Vagina (tissue), 2 donors: ENCODE results near the gene ZSCAN12. TPM values are rescaled to one million over a fixed set of nuclear protein-coding genes. Genes with fewer than 3 reads are reported as not detected.

Source experiments
- DNase-seq, 2 donors: peaks; one replicate each; pipeline ENCODE4 v3.0.0-alpha.2; 2017; ENCODE audit errors: extremely low spot score in 2 of 2
- H3K27ac ChIP-seq: fragments of 200-600 bp; sonication (generic); one replicate; pipeline ENCODE4 v1.5.1; 2019
- H3K27me3 ChIP-seq: fragments of 200-600 bp; sonication (generic); one replicate; pipeline ENCODE4 v1.5.1; 2019
- H3K36me3 ChIP-seq, 2 donors: fragments of 200-600 bp; sonication (generic); one replicate each; pipeline ENCODE4 v1.5.1; 2017 to 2019
- H3K4me1 ChIP-seq: fragments of 200-600 bp; sonication (generic); one replicate; pipeline ENCODE4 v1.5.1; 2019
- H3K4me3 ChIP-seq, 2 donors: fragments of 200-600 bp; sonication (generic); 1 replicate in 1 of 2; 2 replicates in 1 of 2; pipeline ENCODE4 v1.5.1; 2016 to 2019
- H3K9me3 ChIP-seq: fragments of 200-600 bp; sonication (generic); one replicate; pipeline ENCODE4 v1.5.1; 2019
- CTCF ChIP-seq, 3 experiments: fragments of 450-650 bp in 2 of 3; fragments of 200-600 bp in 1 of 3; sonication (generic) in 1 of 3; IDR thresholded peaks; one replicate each; pipeline ENCODE4 v1.5.1; 2017 to 2019; ENCODE audit warnings: antibody characterized with exemption in 3 of 3, mild to moderate bottlenecking in 2 of 3, moderate library complexity in 2 of 3
- POLR2A ChIP-seq, 2 donors: fragments of 450-650 bp; IDR thresholded peaks; one replicate each; pipeline ENCODE4 v1.6.1; 2017; ENCODE audit warnings: antibody characterized with exemption in 2 of 2, mild to moderate bottlenecking in 2 of 2, moderate library complexity in 2 of 2
- POLR2AphosphoS5 ChIP-seq, 2 donors: sonication (generic); formaldehyde crosslinking; IDR thresholded peaks; one replicate each; pipeline ENCODE4 v1.9.0; 2017; ENCODE audit warnings: antibody characterized with exemption in 2 of 2, mild to moderate bottlenecking in 2 of 2, low read depth in 1 of 2; ENCODE audit not compliant: insufficient read depth in 1 of 2
- intact Hi-C: fragments of 100-400 bp; cut with DNase I; formaldehyde crosslinking; loops from one replicate; pipeline ENCODE4 v1.15.1; 2023
- small RNA-seq: library from RNA; depleted of rRNA; stranded (forward); fragments of <200 nt; gene quantifications from one replicate; pipeline ENCODE3, GENCODE V24; 2016
- total RNA-seq: library from RNA; depleted of rRNA; stranded (reverse); fragments of >200 nt; gene quantifications from one replicate; pipeline ENCODE4 v1.2.3, GENCODE V29; 2016

The ZSCAN12 gene
- total RNA-seq, 1 donor from 2014 or later: 5.9 TPM

- Histone ChIP-seq H3K4me1 (peaks cover 5% of the 10 kb centered on the region), H3K27me3 (no peaks in the 10 kb centered on the region), H3K36me3 (peaks cover 8 to 41% of the 10 kb centered on the region in 2 donors), H3K9me3 (peaks cover 22% of the 10 kb centered on the region), H3K27ac (no peak overlapping the region), H3K4me3 (no peak overlapping the region)
- intact Hi-C loops: no loop called here
- no peak for DNase-seq
- TF ChIP-seq POLR2AphosphoS5 (IDR thresholded peaks at IDR 0.05; ENCODE audit: insufficient read depth in 1 of 2, low read depth in 1 of 2) (no peak), POLR2A (IDR thresholded peaks at IDR 0.05) (no peak), CTCF (IDR thresholded peaks at IDR 0.05) (no peak)
Measured at GRCh38 chr6:28330041-28330440, 69.5 kb downstream of the ZSCAN12 start.

Small RNA genes within 50 kb of the gene (small RNA-seq; reads per million reads assigned to genes)
- not detected for gene RNU2-45P

Other genes with a start within 250 kb of the ZSCAN12 start
- gene ZSCAN9, start 174.5 kb downstream of the ZSCAN12 start, total RNA-seq: 11.3 TPM
- gene ZKSCAN4, start 147.5 kb downstream of the ZSCAN12 start, total RNA-seq: 5.9 TPM
- not detected for gene NKAPL, start 140.4 kb downstream of the ZSCAN12 start, total RNA-seq
- 18.7 TPM for gene ZSCAN26, start 132.6 kb downstream of the ZSCAN12 start, total RNA-seq
- 5.2 TPM for gene PGBD1, start 118.2 kb downstream of the ZSCAN12 start, total RNA-seq
- gene ZSCAN31, start 63.6 kb downstream of the ZSCAN12 start, total RNA-seq: 11.3 TPM
- gene ZKSCAN3, start 49.8 kb downstream of the ZSCAN12 start, total RNA-seq: 2.9 TPM
- gene ZSCAN23, start 43.7 kb upstream of the ZSCAN12 start, total RNA-seq: 0.98 TPM
- gene GPX6, start 116.0 kb upstream of the ZSCAN12 start, total RNA-seq: not detected
- not detected for gene GPX5, start 126.1 kb upstream of the ZSCAN12 start, total RNA-seq